Trophoblast cell (in vitro differentiated cells and primary cell): ENCODE data around the gene TRIM34.
"Not testable (repeated sequence)": the region's sequence is repeated elsewhere in the genome, so short reads cannot be mapped to it uniquely, and the experiment has no call there.

Experiments
- DNase-seq, 2 donors: peaks; one replicate each; pipeline ENCODE4 v3.0.0-alpha.2; 2016
- H2AFZ ChIP-seq: 2 replicates; pipeline ENCODE4 v1.6.1; 2013; ENCODE audit warnings: low read length, moderate library complexity, mild to moderate bottlenecking; ENCODE audit not compliant: insufficient read depth, poor library complexity
- H2AK5ac ChIP-seq: 2 replicates; pipeline ENCODE4 v1.6.1; 2013; ENCODE audit warnings: mild to moderate bottlenecking, low read length
- H2BK120ac ChIP-seq: 2 replicates; pipeline ENCODE4 v1.6.1; 2013; ENCODE audit warnings: low read length, mild to moderate bottlenecking, moderate library complexity; ENCODE audit not compliant: insufficient read depth, poor library complexity
- H2BK12ac ChIP-seq: 2 replicates; pipeline ENCODE4 v1.6.1; 2013; ENCODE audit warnings: mild to moderate bottlenecking, low read length, moderate library complexity
- H2BK5ac ChIP-seq: 2 replicates; pipeline ENCODE4 v1.6.1; 2013; ENCODE audit warnings: low read length, low read depth, moderate library complexity, mild to moderate bottlenecking; ENCODE audit not compliant: poor library complexity
- H3K14ac ChIP-seq: 2 replicates; pipeline ENCODE4 v1.6.1; 2013; ENCODE audit warnings: mild to moderate bottlenecking, low read length
- H3K18ac ChIP-seq: 2 replicates; pipeline ENCODE4 v1.6.1; 2013; ENCODE audit warnings: mild to moderate bottlenecking, low read length
- H3K23ac ChIP-seq: 2 replicates; pipeline ENCODE4 v1.6.1; 2013; ENCODE audit warnings: low read length
- H3K27ac ChIP-seq: 2 replicates; pipeline ENCODE4 v1.5.1; 2013; ENCODE audit warnings: low read depth, mild to moderate bottlenecking, inconsistent platforms, low read length, moderate library complexity
- H3K27me3 ChIP-seq: 2 replicates; pipeline ENCODE4 v1.6.1; 2013; ENCODE audit warnings: inconsistent platforms, mild to moderate bottlenecking, low read length, moderate library complexity; ENCODE audit not compliant: insufficient read depth
- H3K36me3 ChIP-seq, 2 experiments: 1 replicate in 1 of 2; 2 replicates in 1 of 2; pipeline ENCODE4 v1.6.1; 2013; ENCODE audit warnings: low read length in 2 of 2, mild to moderate bottlenecking in 2 of 2, moderate library complexity in 1 of 2; ENCODE audit not compliant: insufficient read depth in 2 of 2, control insufficient read depth in 1 of 2
- H3K4ac ChIP-seq: 2 replicates; pipeline ENCODE4 v1.6.1; 2013; ENCODE audit warnings: low read depth, mild to moderate bottlenecking, low read length, moderate library complexity
- H3K4me1 ChIP-seq, 2 experiments: 1 replicate in 1 of 2; 2 replicates in 1 of 2; pipeline ENCODE4 v1.6.1; 2013; ENCODE audit warnings: low read length in 2 of 2, mild to moderate bottlenecking in 2 of 2, moderate library complexity in 1 of 2; ENCODE audit not compliant: insufficient read depth in 2 of 2, control insufficient read depth in 1 of 2
- H3K4me2 ChIP-seq: 2 replicates; pipeline ENCODE4 v1.6.1; 2013; ENCODE audit warnings: inconsistent platforms, mild to moderate bottlenecking, low read length, moderate library complexity
- H3K4me3 ChIP-seq: 2 replicates; pipeline ENCODE4 v1.5.1; 2013; ENCODE audit warnings: mild to moderate bottlenecking, low read depth, low read length, inconsistent platforms
- H3K79me1 ChIP-seq: one replicate; pipeline ENCODE4 v1.6.1; 2013; ENCODE audit warnings: low read length
- H3K79me2 ChIP-seq: 2 replicates; pipeline ENCODE4 v1.6.1; 2013; ENCODE audit warnings: low read length, mild to moderate bottlenecking; ENCODE audit not compliant: control insufficient read depth, insufficient read depth, poor library complexity
- H3K9ac ChIP-seq: 2 replicates; pipeline ENCODE4 v1.6.1; 2013; ENCODE audit warnings: mild to moderate bottlenecking, low read length
- H3K9me3 ChIP-seq: 2 replicates; pipeline ENCODE4 v1.6.1; 2013; ENCODE audit warnings: low read depth, mild to moderate bottlenecking, control low read depth, inconsistent platforms, low read length; ENCODE audit not compliant: insufficient read depth
- H4K12ac ChIP-seq: 2 replicates; pipeline ENCODE4 v1.6.1; 2013; ENCODE audit warnings: low read depth, mild to moderate bottlenecking, low read length, moderate library complexity
- H4K8ac ChIP-seq: 2 replicates; pipeline ENCODE4 v1.6.1; 2013; ENCODE audit warnings: low read depth, mild to moderate bottlenecking, low read length, moderate library complexity
- H4K91ac ChIP-seq: one replicate; pipeline ENCODE4 v1.6.1; 2013; ENCODE audit warnings: low read depth, mild to moderate bottlenecking, low read length, moderate library complexity
- WGBS: extraction: QIAGEN DNeasy Blood & Tissue Kit; methylation state at CpG from one replicate; pipeline ENCODE4 v1.1.7; 2013; ENCODE audit warnings: missing lambda C conversion rate; ENCODE audit not compliant: insufficient read length, insufficient coverage; ENCODE audit errors: extremely low coverage; 5-methylcytosine and 5-hydroxymethylcytosine counted together

TRIM34 gene

DNA sequence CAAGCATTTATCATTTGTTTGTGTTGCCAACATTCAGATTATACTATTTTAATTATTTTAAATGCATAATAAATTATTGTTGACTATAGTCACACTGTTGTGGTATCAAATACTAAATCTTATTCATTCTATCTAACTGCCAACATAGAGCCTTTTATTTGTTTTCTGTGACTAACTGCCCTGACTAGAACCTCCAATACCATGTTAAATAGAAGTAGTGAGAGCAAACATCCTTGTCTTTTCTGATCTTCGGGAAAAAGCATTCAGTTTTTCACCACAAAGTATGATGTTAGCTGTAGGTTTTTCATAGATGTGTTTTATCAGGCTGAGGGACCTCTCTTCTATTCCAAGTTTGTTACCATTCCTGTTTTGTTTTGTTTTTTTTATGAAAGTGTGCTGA lies 15.2 kb downstream of the TRIM34 start:
- no peak overlapping the region for H4K12ac ChIP-seq
- H3K18ac ChIP-seq = no peak overlapping the region
- H2BK120ac ChIP-seq = no peak overlapping the region
- no peaks in the 10 kb centered on the region for H3K4me1 ChIP-seq
- no peaks in the 10 kb centered on the region for H3K79me1 ChIP-seq
- H2AK5ac ChIP-seq = no peak overlapping the region
- H3K27ac ChIP-seq = no peak overlapping the region
- WGBS = no CpG with 5 or more reads among the region's 1 CpG
- H3K23ac ChIP-seq = no peak overlapping the region
- no peaks in the 10 kb centered on the region for H3K36me3 ChIP-seq
- no peak for DNase-seq
- no peak overlapping the region for H3K9ac ChIP-seq
- H2BK12ac ChIP-seq = no peak overlapping the region
- H3K9me3 ChIP-seq = no peaks in the 10 kb centered on the region
- H4K8ac ChIP-seq = no peak overlapping the region
- no peak overlapping the region for H2AFZ ChIP-seq
- H3K14ac ChIP-seq = no peak overlapping the region
- no peaks in the 10 kb centered on the region for H3K79me2 ChIP-seq
- no peak overlapping the region for H3K4ac ChIP-seq
- no peaks in the 10 kb centered on the region for H3K27me3 ChIP-seq
- no peak overlapping the region for H2BK5ac ChIP-seq
- no peak overlapping the region for H3K4me2 ChIP-seq
- H4K91ac ChIP-seq = no peak overlapping the region
- H3K4me3 ChIP-seq = no peak overlapping the region

DNA sequence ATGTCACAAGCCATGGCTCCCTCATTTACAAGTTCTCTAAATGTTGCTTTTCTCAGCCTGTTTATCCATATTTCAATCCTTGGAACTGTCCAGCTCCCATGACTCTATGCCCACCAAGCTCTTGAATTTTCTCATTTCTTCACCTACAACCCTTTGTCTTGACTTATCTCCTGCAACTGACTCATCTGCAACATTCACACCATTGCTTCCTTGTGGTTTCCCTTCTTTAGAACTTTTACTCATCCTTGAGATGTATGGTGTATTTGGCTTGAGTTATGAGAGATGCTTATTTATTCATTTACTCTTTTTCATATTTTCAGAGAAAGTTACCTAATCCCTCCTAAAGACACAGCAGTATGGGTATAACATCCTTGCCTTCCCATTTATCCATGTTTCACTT lies 18.8 kb downstream of the TRIM34 start:
- Histone ChIP-seq H3K79me2 (no peaks in the 10 kb centered on the region), H2BK12ac (no peak overlapping the region), H3K9ac (no peak overlapping the region), H2BK120ac (no peak overlapping the region), H3K79me1 (no peaks in the 10 kb centered on the region), H3K4me1 (no peaks in the 10 kb centered on the region), H3K9me3 (no peaks in the 10 kb centered on the region), H3K4me2 (no peak overlapping the region), H2BK5ac (no peak overlapping the region), H4K12ac (no peak overlapping the region), H2AFZ (no peak overlapping the region), H3K27ac (no peak overlapping the region), H4K8ac (no peak overlapping the region), H3K4ac (no peak overlapping the region), H4K91ac (no peak overlapping the region), H3K18ac (no peak overlapping the region), H3K23ac (no peak overlapping the region), H3K36me3 (no peaks in the 10 kb centered on the region), H2AK5ac (no peak overlapping the region), H3K27me3 (no peaks in the 10 kb centered on the region), H3K4me3 (no peak overlapping the region), H3K14ac (no peak overlapping the region)
- DNase-seq = no peak

DNA sequence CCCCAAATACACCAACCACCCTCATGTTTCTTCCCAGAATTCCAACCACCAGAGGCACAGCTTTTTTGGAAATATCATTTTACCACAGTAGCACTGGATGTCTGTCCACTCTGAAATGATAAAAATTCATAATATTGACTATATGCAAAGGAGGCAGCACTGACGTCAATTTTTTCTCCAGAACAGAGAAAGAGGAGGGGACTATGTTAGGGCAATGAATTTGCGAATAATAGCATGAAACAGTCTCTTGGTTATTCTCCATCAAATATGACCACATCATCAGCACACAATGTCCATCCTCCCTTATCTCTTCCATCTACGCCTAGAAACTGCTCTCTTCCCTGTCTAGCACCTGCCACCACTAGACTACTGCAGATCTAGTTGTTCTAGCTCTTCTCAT lies 21.3 kb downstream of the TRIM34 start:
- Histone ChIP-seq H2BK5ac (no peak overlapping the region), H2BK120ac (no peak overlapping the region), H2BK12ac (no peak overlapping the region), H3K14ac (no peak overlapping the region), H2AK5ac (no peak overlapping the region), H4K12ac (no peak overlapping the region), H3K9me3 (no peaks in the 10 kb centered on the region), H3K79me2 (no peaks in the 10 kb centered on the region), H3K9ac (no peak overlapping the region), H3K23ac (no peak overlapping the region), H3K4me2 (no peak overlapping the region), H4K91ac (no peak overlapping the region), H3K4me3 (no peak overlapping the region), H3K36me3 (no peaks in the 10 kb centered on the region), H2AFZ (no peak overlapping the region), H3K4me1 (no peaks in the 10 kb centered on the region), H4K8ac (no peak overlapping the region), H3K4ac (no peak overlapping the region), H3K18ac (no peak overlapping the region), H3K27ac (no peak overlapping the region), H3K79me1 (no peaks in the 10 kb centered on the region), H3K27me3 (no peaks in the 10 kb centered on the region)
- peak in 1 of 2 donors; percentile 41 for DNase-seq
- WGBS = no CpG with 5 or more reads among the region's 3 CpGs

DNA sequence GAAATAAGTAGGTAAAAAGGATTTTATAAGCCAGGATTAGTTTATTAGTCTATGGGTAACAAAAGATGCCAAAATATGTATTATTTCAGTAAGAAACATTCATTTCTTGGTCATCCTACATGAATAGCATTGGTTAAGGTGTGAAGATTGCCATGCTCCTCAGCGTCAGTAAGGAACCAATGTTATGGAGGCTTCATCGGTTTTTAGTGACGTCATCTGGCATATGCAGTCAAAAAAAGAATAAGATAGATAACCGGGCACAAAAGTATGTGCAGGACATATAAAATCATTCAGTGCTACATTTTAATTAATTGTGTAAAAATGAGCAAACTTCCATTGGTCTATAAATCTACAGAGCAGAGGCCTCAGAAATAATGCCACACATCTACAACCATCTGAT lies 30.7 kb downstream of the TRIM34 start:
- H3K27ac ChIP-seq = no peak overlapping the region
- H3K79me1 ChIP-seq = no peaks in the 10 kb centered on the region
- H3K4me3 ChIP-seq = no peak overlapping the region
- H2BK12ac ChIP-seq = no peak overlapping the region
- H4K8ac ChIP-seq = no peak overlapping the region
- H2AK5ac ChIP-seq = no peak overlapping the region
- H4K12ac ChIP-seq = no peak overlapping the region
- H3K4ac ChIP-seq = no peak overlapping the region
- no peak overlapping the region for H3K18ac ChIP-seq
- no peak overlapping the region for H3K9ac ChIP-seq
- H3K79me2 ChIP-seq = no peaks in the 10 kb centered on the region
- no peak overlapping the region for H4K91ac ChIP-seq
- H3K36me3 ChIP-seq = peaks cover 0 to 2% of the 10 kb centered on the region in 2 experiments
- no peak overlapping the region for H3K23ac ChIP-seq
- DNase-seq = no peak
- no peaks in the 10 kb centered on the region for H3K27me3 ChIP-seq
- H3K4me1 ChIP-seq = no peaks in the 10 kb centered on the region
- no peak overlapping the region for H2BK120ac ChIP-seq
- WGBS = no CpG with 5 or more reads among the region's 4 CpGs
- no peak overlapping the region for H2BK5ac ChIP-seq
- no peak overlapping the region for H2AFZ ChIP-seq
- no peak overlapping the region for H3K4me2 ChIP-seq
- no peaks in the 10 kb centered on the region for H3K9me3 ChIP-seq
- no peak overlapping the region for H3K14ac ChIP-seq

DNA sequence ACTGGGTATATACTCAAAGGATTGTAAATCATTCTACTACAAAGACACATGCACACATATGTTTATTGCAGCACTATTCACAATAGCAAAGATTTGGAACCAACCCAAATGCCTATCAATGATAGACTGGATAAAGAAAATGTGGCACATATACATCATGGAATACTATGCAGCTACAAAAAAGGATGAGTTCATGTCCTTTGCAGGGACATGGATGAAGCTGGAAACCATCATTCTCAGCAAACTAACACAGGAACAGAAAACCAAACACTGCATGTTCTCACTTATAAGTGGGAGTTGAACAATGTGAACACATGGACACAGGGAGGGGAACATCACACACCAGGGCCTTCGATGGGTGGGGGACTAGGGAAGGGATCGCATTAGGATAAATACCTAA lies 32.2 kb downstream of the TRIM34 start:
- H3K4me2 ChIP-seq, H2BK5ac ChIP-seq, H3K4me1 ChIP-seq, H3K9me3 ChIP-seq, H3K79me1 ChIP-seq, H4K12ac ChIP-seq, H2AK5ac ChIP-seq, H3K27ac ChIP-seq, H3K14ac ChIP-seq, H3K9ac ChIP-seq, H2BK120ac ChIP-seq, H3K36me3 ChIP-seq, H3K23ac ChIP-seq, H3K4ac ChIP-seq, H2AFZ ChIP-seq, H4K91ac ChIP-seq, H3K4me3 ChIP-seq, DNase-seq, H4K8ac ChIP-seq, H2BK12ac ChIP-seq, H3K79me2 ChIP-seq, H3K27me3 ChIP-seq, H3K18ac ChIP-seq: not testable (repeated sequence)
- WGBS = no CpG with 5 or more reads among the region's 2 CpGs
